Measurements from ENCODE around the gene KDM5D. TPM values are rescaled to one million over a fixed set of nuclear protein-coding genes. Genes with fewer than 3 reads are reported as not detected.

Gene KDM5D
- total and polyA plus RNA-seq, 2 of the 8 experiments (the other 6 are each of a cell fraction or from before 2014, with no cell fraction given), result 21.9 to 24.4 TPM

DNA sequence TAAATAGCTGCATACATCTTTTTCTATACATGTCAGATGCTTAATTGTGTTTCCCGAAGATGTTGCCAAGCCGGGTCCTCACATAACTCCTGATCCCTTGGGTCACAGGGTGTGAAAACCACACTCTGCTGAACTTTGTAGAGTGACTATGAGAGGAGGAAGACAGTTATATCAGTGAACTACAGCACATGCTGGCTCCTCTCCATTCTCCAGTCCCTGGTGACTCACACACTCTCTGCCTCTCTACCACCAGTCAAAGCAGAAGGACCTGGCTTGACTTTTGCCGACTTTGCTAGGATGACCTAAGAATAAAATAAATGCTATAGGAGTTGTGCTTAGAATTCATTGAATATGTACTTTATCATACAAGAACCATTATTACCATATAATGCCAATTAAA, 23.8 kb upstream of the KDM5D start:
- 97% methylated on average over 3 of the region's 3 CpGs; no CpG with 5 or more reads in 1 of the 2 experiments for WGBS, 2 experiments (ENCODE audit: extremely low coverage in 1 of 2, insufficient coverage in 1 of 2, insufficient read length in 1 of 2, insufficient replicate concordance in 2 of 2, low coverage in 1 of 2, low lambda C conversion rate in 2 of 2, missing lambda C conversion rate in 1 of 2)
- no peak for FAIRE-seq
- no peak overlapping the region for H2BK12ac ChIP-seq (ENCODE audit: low read depth, low read length)
- no peaks in the 10 kb centered on the region for H3K79me2 ChIP-seq (ENCODE audit: control insufficient read depth in 1 of 2, insufficient read depth in 2 of 2, low read length in 2 of 2)
- H3K4me2 ChIP-seq (ENCODE audit: insufficient read depth in 1 of 2, low read depth in 2 of 2, low read length in 2 of 2), result no peak overlapping the region
- H3K56ac ChIP-seq (replicated peaks; ENCODE audit: insufficient read length, low read depth, low read length), result no peak overlapping the region
- H4K8ac ChIP-seq (ENCODE audit: extremely low read depth, insufficient read depth, low read length), result no peak overlapping the region
- no peaks in the 10 kb centered on the region for H3K79me1 ChIP-seq (ENCODE audit: low read depth, low read length)
- H2BK20ac ChIP-seq (ENCODE audit: low read length), result no peak overlapping the region
- no peak overlapping the region for H3K4ac ChIP-seq (replicated peaks; ENCODE audit: insufficient read length, low read depth, low read length)
- no peak overlapping the region for H2BK120ac ChIP-seq (replicated peaks; ENCODE audit: low read depth, low read length)
- no peaks in the 10 kb centered on the region for H3K36me3 ChIP-seq (ENCODE audit: control insufficient read depth in 2 of 4, insufficient read depth in 4 of 4, low read length in 3 of 4)
- no peak overlapping the region for H3K23ac ChIP-seq (ENCODE audit: insufficient read length)
- no peak overlapping the region for H2AFZ ChIP-seq (ENCODE audit: low read length)
- ChIA-PET CTCF (ENCODE audit: partially characterized antibody) (no interaction called here), POLR2A (ENCODE audit: partially characterized antibody) (no interaction called here)
- H2AK5ac ChIP-seq (ENCODE audit: low read depth, low read length), result no peak overlapping the region
- DNase-seq (ENCODE audit: low read depth in 1 of 2, low spot score in 2 of 2), result no peak
- no peak overlapping the region for H4K91ac ChIP-seq (replicated peaks; ENCODE audit: insufficient read length, low read length)
- no peak overlapping the region for H2BK15ac ChIP-seq (ENCODE audit: low read length)
- H3K23me2 ChIP-seq (ENCODE audit: low read depth, low read length), result no peaks in the 10 kb centered on the region
- H3K9ac ChIP-seq (replicated peaks in 1 of 4; ENCODE audit: extremely low read depth in 1 of 4, low read depth in 3 of 4, low read length in 3 of 4), result no peak overlapping the region
- no peak overlapping the region for H3K4me3 ChIP-seq (ENCODE audit: extremely low read depth in 1 of 4, insufficient read depth in 2 of 4, low read depth in 3 of 4, low read length in 4 of 4)
- no peaks in the 10 kb centered on the region for H3K27me3 ChIP-seq (replicated peaks in 1 of 4; ENCODE audit: control insufficient read depth in 3 of 4, extremely low read depth in 1 of 4, insufficient read depth in 3 of 4, low read length in 3 of 4)
- no peak overlapping the region for H3K18ac ChIP-seq (ENCODE audit: extremely low read depth, low read length)
- H4K5ac ChIP-seq (ENCODE audit: insufficient read length, low read depth, low read length), result no peak overlapping the region
- no peak overlapping the region for H3K27ac ChIP-seq (ENCODE audit: low read depth, low read length)
- H3K9me3 ChIP-seq (ENCODE audit: insufficient read depth in 2 of 2, low read depth in 1 of 2, low read length in 1 of 2), result peaks cover 2 to 22% of the 10 kb centered on the region in 2 experiments; a peak in 1 of 4 replicates
- H4K20me1 ChIP-seq (replicated peaks in 1 of 2; ENCODE audit: control insufficient read depth in 1 of 2, insufficient read depth in 2 of 2, low read length in 2 of 2), result no peaks in the 10 kb centered on the region
- H3K4me1 ChIP-seq (replicated peaks in 1 of 4; ENCODE audit: control insufficient read depth in 3 of 4, insufficient read depth in 4 of 4, low read length in 3 of 4), result no peaks in the 10 kb centered on the region
- H3K14ac ChIP-seq (ENCODE audit: insufficient read length), result no peak overlapping the region
- no peak overlapping the region for H2BK5ac ChIP-seq (ENCODE audit: low read depth, low read length)
- TF ChIP-seq ATF2 (IDR thresholded peaks at IDR 0.05; ENCODE audit: low read length) (no peak), CREB1 (IDR thresholded peaks at IDR 0.05) (no peak), YY1 (IDR thresholded peaks at IDR 0.05; ENCODE audit: low read depth, low read length) (no peak)
